Stimulated activated CD4-positive, alpha-beta T cell treated with anti-CD3 and anti-CD28 coated beads, TNF-alpha, amount 100 ng/mL, for 1 hour (primary cell): ENCODE measurements around the gene MMP11.
"Not testable (repeated sequence)": the region's sequence is repeated elsewhere in the genome, so short reads cannot be mapped to it uniquely, and the experiment has no call there.

Experiments
- DNase-seq, 3 donors: peaks; one replicate each; pipeline ENCODE4 v3.0.0-alpha.2; 2020; ENCODE audit warnings: low read depth in 3 of 3, low spot score in 1 of 3

The MMP11 gene

GRCh38 chr22:23772649-23773473 is at the start of gene MMP11:
Gene MMP11 (plus strand): TSS chr22:23772849. CDS start chr22:23772871, 22 bp downstream.
- peak in 1 of 3 donors; percentile 48 for DNase-seq

GRCh38 chr22:23728108-23728507 is 44.5 kb upstream of the MMP11 start:
- not testable (repeated sequence) for DNase-seq

DNA sequence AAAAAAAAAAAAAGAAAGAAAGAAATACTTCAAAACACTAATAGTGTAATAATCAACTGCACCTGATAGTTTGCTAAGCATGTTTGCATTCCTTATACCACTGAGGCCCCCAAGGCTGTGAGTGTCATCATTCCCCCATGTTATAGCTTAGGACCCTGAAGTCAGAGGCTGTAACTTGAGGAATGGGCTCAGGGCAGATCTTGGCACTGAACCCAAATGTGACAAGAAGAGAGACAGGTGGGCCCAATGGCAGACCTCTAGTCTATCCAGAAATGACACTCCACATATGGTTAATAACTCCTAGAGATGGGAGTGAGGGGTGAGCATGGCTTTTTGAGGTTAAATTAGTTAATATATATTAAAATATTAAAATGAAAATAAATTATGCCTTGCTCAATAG is 35.0 kb upstream of the MMP11 start:
- DNase-seq = no peak

- DNase-seq = no peak
Measured at GRCh38 chr22:23742505-23743264, 30.0 kb upstream of the MMP11 start.

DNA sequence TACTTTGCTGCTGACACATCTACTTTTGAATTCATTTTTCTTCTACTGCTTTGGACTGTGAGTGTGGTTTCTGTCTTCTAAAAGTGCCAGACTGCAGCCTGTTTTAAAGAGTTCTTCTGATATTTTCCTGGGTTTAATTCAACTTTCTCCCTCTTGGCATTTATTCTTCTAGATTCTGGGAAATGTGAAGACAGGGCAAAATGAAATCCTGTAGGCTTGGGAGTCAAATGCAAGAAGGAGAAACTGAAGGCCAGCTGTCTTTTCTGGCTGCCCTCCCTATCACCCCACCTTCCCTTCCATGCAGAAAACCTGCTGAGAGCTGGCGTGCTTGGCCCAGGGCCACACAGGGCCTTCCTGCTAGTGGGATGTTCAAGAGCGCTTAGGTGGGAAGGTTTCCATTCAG is 29.3 kb upstream of the MMP11 start:
- DNase-seq = no peak

GRCh38 chr22:23744001-23744400 is 28.6 kb upstream of the MMP11 start:
- no peak for DNase-seq

DNA sequence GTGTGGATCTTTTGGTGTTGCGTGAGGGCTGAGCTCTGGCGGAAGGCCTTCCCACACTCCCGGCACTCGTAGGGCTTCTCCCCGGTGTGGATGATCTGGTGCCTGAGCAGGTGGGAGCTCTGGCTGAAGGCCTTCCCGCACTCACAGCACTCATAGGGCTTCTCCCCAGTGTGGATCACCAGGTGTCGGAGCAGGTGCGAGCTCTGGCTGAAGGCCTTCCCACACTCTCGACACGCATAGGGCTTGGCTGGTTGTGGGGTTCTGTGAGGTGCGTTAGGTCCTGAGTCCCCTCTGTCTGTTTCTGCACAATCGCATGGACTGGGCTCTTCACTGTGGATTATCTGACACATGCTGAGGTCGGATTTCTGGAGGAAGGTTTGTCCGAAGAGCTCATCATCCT is 28.2 kb upstream of the MMP11 start:
- DNase-seq = no peak

GRCh38 chr22:23745791-23746190 is 26.9 kb upstream of the MMP11 start:
- DNase-seq = no peak

GRCh38 chr22:23749841-23750301 is 22.8 kb upstream of the MMP11 start:
- DNase-seq = no peak

- DNase-seq = no peak
Measured at GRCh38 chr22:23750367-23750713, 22.3 kb upstream of the MMP11 start.

GRCh38 chr22:23750714-23751440 is 21.8 kb upstream of the MMP11 start, which contains the start of gene ZNF70:
Gene ZNF70 (minus strand): TSS chr22:23751112. CDS start chr22:23745140, 5,972 bp downstream.
- peak; percentile 52 to 77 (median 75) for DNase-seq

DNA sequence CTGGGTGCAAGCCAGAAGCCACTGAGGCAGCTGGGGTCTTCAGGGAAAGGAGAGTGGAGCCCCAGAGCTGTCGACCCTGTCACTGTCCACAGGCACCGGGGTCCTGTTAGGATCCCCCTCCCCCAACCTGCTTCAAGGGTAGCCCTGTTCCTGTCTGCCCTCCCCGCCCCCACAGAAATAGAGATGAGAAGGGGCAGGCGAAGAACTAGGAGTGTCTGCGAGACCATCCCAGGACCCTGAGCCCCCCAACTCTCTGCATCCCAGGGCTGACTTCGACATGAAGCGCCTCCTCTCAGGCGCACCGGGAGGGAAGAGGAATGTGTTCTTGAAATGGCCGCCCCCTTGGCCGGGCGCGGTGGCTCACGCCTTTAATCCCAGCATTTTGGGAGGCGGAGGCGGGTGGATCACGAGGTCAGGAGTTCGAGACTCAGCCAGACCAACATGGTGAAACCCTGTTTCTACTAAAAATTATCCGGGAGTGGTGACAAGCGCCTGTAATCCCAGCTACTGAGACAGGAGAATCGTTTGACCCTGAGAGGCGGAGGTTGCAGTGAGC is 21.1 kb upstream of the MMP11 start:
- no peak for DNase-seq

DNA sequence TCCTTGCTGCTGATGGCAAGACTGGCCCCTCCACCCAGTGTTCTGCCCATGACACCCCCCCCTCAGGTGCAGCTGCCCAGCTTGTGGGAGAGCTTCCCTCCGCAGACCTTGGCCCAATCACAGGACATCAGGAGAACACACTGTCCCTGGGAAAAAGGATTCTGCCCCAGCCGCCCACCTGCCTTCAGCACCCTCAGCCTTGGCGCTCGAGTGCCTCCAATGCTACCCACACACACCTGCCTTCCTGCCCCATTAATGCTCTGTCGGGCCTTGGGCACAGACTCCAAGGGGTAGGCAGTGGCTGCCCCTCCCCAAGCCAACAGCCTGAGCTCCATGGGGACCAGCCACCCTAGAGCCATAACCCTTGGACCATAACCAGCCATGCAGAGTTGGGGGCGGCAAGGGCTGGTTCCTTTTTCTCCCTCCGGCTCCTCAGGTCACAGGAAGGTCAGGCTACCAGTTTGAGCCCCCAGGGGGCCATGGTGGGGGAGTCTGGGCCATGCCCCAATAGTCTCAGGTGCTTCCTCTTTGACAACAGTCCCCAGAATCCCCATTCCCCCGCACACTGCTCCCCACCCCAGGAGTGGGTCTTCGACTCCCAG is 20.5 kb upstream of the MMP11 start:
- no peak for DNase-seq

GRCh38 chr22:23752750-23753149 is 19.9 kb upstream of the MMP11 start:
- DNase-seq = no peak

- no peak for DNase-seq
Measured at GRCh38 chr22:23753385-23753784, 19.3 kb upstream of the MMP11 start.

DNA sequence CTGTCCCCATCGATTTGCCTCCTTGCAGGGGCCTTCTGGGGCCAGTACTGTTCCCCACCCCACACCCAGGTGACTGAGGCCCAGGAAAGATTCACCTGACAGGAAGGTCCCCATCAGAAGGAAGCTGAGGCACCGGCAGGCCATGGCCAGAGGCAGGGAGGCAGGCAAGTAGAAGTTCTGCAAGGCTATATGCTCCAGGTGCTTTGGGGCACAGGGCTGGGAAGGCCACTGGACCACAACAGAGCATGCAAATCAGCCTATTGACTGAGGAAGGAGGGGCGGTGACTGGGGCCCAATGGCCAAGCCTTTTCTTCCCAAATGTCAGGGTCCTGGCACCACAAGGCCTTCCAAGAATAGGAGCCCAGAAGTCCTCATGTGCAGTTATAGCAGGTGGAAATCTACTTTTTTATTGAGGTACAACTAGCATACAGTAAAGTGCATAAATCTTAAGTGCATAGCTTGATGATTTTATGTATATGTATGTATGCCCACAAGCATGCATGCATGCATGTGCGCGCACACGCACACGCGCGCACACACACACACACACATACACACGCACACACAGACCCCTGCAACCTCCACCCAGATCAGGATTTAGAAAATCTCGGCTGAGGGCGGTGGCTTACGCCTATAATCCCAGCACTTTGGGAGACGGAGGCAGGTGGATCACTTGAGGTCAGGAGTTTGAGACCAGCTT is 18.3 kb upstream of the MMP11 start, which contains the start of gene VPREB3:
VPREB3 (minus strand) TSS at position 206 of the 700 bp plus-strand sequence; CDS start at position 144, 62 bp downstream.
- no peak for DNase-seq

DNA sequence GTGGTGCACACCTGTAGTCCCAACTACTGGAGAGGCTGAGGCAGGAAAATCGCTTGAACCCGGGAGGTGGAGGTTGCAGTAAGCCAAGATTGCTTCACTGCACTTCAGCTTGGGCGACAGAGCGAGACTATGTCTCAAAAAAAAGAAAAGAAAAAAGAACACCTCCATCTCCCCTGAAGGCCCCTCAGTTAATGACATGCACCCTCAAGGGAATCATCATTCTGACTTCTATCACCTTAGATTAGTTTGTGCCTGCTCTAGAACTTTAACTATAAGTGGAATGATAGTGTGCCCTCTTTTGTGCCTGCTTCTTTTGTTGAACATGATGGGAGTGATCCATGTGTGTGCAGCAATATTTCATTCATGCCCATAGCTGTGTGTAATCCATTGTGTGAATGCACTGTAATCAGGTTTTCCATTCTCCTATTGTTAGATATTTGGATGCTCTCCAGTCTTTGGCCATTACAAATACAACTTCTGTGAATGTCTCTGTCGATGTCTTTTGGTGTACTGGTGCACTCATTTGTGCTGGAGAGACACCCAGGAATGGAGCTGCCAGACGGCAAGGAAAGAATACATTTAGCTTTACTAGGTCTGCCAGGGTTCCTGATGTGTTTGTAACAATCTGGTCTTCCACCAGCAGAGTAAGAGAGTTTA is 17.5 kb upstream of the MMP11 start:
- DNase-seq = no peak

DNA sequence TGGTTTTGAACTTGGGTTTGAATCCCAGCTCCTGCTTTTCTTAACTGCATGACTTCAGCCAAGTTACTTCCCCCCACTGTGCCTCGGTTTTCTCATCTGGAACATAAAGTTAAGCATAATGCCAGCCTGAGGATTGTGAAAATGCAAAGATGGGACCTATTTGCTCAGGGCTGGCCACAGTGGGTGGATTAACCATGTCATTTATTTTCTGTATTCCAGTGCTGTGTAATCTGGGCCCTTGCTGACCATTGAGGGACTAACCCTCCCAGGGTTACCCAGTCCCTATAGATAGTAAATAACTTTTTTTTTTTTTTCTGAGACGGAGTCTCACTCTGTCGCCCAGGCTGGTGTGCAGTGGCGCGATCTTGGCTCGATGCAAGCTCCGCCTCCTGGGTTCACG is 16.9 kb upstream of the MMP11 start:
- no peak for DNase-seq

DNA sequence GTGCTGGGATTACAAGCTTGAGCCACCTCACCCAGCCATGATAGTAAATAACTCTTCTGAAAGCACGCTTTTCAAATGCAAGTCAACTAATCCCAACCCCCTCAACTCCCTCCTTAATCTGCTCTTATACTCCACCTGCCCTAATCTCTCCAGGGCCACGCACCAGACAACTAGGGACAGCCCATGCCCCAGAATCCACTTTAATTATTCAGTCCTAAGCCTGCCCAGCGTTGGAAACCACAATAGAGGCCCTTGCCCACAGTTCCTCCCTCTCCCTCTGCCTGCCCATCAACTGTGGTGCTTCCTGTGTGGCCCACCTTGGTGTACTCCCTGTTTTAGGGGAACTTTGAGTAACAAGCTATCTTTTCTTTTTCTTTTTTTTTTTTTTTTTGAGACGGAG is 15.8 kb upstream of the MMP11 start:
- DNase-seq = no peak

- DNase-seq = no peak
Measured at GRCh38 chr22:23759566-23759965, 13.1 kb upstream of the MMP11 start.
